Loucy (cell line): ENCODE measurements around the gene HSF2BP.
A peak's percentile ranks its signal among the peaks of the same experiment; 100 is the strongest.

Experiments
- H2AFZ ChIP-seq: fragments of 200-600 bp; sonication (generic); 2 replicates; pipeline ENCODE4 v1.6.0; 2016; ENCODE audit warnings: antibody characterized with exemption, mild to moderate bottlenecking, low read length, moderate library complexity
- H3F3A ChIP-seq: fragments of 200-600 bp; 2 replicates; pipeline ENCODE4 v1.6.0; 2016; ENCODE audit warnings: antibody characterized with exemption, low read depth, mild to moderate bottlenecking
- H3K27me3 ChIP-seq: fragments of 200-600 bp; sonication (generic); 2 replicates; pipeline ENCODE4 v1.6.1; 2014; ENCODE audit warnings: low read length, mild to moderate bottlenecking; ENCODE audit not compliant: insufficient read depth, poor library complexity, severe bottlenecking
- H3K36me3 ChIP-seq: fragments of 200-600 bp; sonication (generic); 2 replicates; pipeline ENCODE4 v1.6.1; 2016; ENCODE audit warnings: low read length; ENCODE audit not compliant: insufficient read depth
- H3K4me1 ChIP-seq: fragments of 200-600 bp; sonication (generic); 2 replicates; pipeline ENCODE4 v1.5.1; 2014; ENCODE audit warnings: low read length, mild to moderate bottlenecking; ENCODE audit not compliant: insufficient read depth, poor library complexity, severe bottlenecking
- H3K4me2 ChIP-seq: fragments of 200-600 bp; sonication (generic); 2 replicates; pipeline ENCODE4 v1.6.0; 2014; ENCODE audit warnings: antibody characterized with exemption, low read length, low read depth, mild to moderate bottlenecking; ENCODE audit not compliant: poor library complexity, severe bottlenecking
- H3K4me3 ChIP-seq: fragments of 200-600 bp; sonication (generic); 2 replicates; pipeline ENCODE4 v1.5.1; 2014; ENCODE audit warnings: low read length, mild to moderate bottlenecking, mixed read lengths; ENCODE audit not compliant: poor library complexity, severe bottlenecking
- H3K79me2 ChIP-seq: fragments of 200-600 bp; sonication (generic); 2 replicates; pipeline ENCODE4 v1.6.1; 2014; ENCODE audit warnings: low read length; ENCODE audit not compliant: insufficient read depth
- H3K9ac ChIP-seq: fragments of 200-600 bp; sonication (generic); 2 replicates; pipeline ENCODE4 v1.6.0; 2014; ENCODE audit warnings: mild to moderate bottlenecking, low read depth, low read length, moderate library complexity; ENCODE audit not compliant: poor library complexity, severe bottlenecking
- H3K9me2 ChIP-seq: fragments of 200-600 bp; sonication (generic); replicated peaks from 2 replicates; pipeline ENCODE4 v1.6.1; 2016; ENCODE audit warnings: low read depth, low read length, mixed read lengths
- H3K9me3 ChIP-seq: fragments of 200-600 bp; sonication (generic); 2 replicates; pipeline ENCODE4 v1.6.1; 2014; ENCODE audit warnings: mild to moderate bottlenecking, antibody characterized with exemption, low read length, low read depth; ENCODE audit not compliant: insufficient read depth
- H4K20me1 ChIP-seq: fragments of 200-600 bp; sonication (generic); 2 replicates; pipeline ENCODE4 v1.6.0; 2014; ENCODE audit warnings: antibody characterized with exemption, low read length, mild to moderate bottlenecking; ENCODE audit not compliant: insufficient read depth, poor library complexity, severe bottlenecking
- EZH2phosphoT487 ChIP-seq: fragments of 200-600 bp; IDR thresholded peaks from 2 replicates; pipeline ENCODE4 v1.6.1; 2018; ENCODE audit warnings: antibody characterized with exemption, mild to moderate bottlenecking, moderate library complexity, borderline replicate concordance
- TF ChIP-seq, protein P1 (sequence below): fragments of 200-600 bp; sonication (generic); conservative IDR thresholded peaks from 2 replicates; pipeline ENCODE4 v1.5.1; 2014; ENCODE audit warnings: mild to moderate bottlenecking, antibody characterized with exemption, low read length

Gene HSF2BP

DNA sequence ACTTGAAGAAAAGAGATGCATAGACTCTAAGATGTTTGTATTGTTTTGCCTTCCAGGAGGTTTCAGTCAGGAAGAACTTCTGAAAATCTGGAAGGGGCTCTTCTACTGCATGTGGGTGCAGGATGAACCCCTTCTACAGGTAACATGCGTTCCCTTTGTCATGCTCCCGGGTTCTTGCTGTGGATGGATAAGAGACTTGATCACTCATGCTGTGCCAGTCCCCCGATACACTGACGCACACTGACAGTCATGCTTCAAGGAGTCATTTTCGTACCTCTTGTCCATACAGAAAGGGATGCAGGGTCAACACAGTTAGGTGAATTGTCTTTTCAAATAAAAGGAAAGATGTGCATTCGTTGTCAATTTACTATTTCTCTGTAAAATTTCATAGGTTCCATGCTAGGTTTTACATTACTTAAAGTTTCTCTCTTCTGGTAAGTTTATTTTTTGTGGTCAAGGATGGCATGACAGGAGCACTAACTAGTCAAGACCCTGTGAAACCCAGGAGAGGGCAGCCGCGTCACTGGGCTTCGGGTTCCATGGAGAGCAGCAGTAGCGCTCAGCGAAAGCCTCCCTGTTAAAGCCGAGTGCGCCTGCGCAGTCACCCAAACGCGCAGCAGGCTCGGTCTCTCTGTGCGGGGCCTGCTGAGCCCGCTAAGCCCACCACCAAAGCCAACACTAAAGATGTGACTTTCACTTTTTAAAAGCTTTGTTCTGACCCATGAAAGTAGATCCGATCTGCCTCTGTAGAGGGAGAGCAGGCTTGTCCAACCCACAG is 10.7 kb upstream of the HSF2BP start:
- Histone ChIP-seq H3K9me3 (no peaks in the 10 kb centered on the region), H3F3A (no peaks in the 10 kb centered on the region), H3K4me3 (no peak overlapping the region), H3K9ac (no peak overlapping the region), H3K4me2 (no peak overlapping the region), H3K27me3 (no peaks in the 10 kb centered on the region), H3K79me2 (peaks cover 48% of the 10 kb centered on the region), H2AFZ (no peak overlapping the region), H4K20me1 (peaks cover 27% of the 10 kb centered on the region), H3K9me2 (no peaks in the 10 kb centered on the region), H3K36me3 (peaks cover 62% of the 10 kb centered on the region; the same call in 1 of the 2 replicates), H3K4me1 (peaks cover 13% of the 10 kb centered on the region)
- TF ChIP-seq, protein P1, sequence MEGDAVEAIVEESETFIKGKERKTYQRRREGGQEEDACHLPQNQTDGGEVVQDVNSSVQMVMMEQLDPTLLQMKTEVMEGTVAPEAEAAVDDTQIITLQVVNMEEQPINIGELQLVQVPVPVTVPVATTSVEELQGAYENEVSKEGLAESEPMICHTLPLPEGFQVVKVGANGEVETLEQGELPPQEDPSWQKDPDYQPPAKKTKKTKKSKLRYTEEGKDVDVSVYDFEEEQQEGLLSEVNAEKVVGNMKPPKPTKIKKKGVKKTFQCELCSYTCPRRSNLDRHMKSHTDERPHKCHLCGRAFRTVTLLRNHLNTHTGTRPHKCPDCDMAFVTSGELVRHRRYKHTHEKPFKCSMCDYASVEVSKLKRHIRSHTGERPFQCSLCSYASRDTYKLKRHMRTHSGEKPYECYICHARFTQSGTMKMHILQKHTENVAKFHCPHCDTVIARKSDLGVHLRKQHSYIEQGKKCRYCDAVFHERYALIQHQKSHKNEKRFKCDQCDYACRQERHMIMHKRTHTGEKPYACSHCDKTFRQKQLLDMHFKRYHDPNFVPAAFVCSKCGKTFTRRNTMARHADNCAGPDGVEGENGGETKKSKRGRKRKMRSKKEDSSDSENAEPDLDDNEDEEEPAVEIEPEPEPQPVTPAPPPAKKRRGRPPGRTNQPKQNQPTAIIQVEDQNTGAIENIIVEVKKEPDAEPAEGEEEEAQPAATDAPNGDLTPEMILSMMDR: no peak
- TF ChIP-seq EZH2phosphoT487: no peak

GRCh38 chr21:43667191-43667904 is 8.1 kb upstream of the HSF2BP start:
- Histone ChIP-seq H3K9me2 (no peaks in the 10 kb centered on the region), H3K27me3 (no peaks in the 10 kb centered on the region), H3K79me2 (peaks cover 74% of the 10 kb centered on the region), H4K20me1 (peaks cover 50% of the 10 kb centered on the region), H3K36me3 (peaks cover 51% of the 10 kb centered on the region; the same call in 1 of the 2 replicates), H3K4me3 (no peak overlapping the region), H2AFZ (no peak overlapping the region), H3F3A (no peaks in the 10 kb centered on the region), H3K4me2 (peak overlapping the region; percentile 50), H3K9me3 (no peaks in the 10 kb centered on the region), H3K4me1 (peaks cover 23% of the 10 kb centered on the region), H3K9ac (no peak overlapping the region)
- TF ChIP-seq EZH2phosphoT487: no peak
- TF ChIP-seq, protein P1: no peak

GRCh38 chr21:43665879-43666278 is 6.6 kb upstream of the HSF2BP start:
- peak overlapping the region; percentile 12 for H3K4me2 ChIP-seq
- H3K4me3 ChIP-seq: no peak overlapping the region
- H3K27me3 ChIP-seq: no peaks in the 10 kb centered on the region
- peaks cover 63% of the 10 kb centered on the region for H4K20me1 ChIP-seq
- peaks cover 36% of the 10 kb centered on the region; the same call in 1 of the 2 replicates for H3K36me3 ChIP-seq
- H2AFZ ChIP-seq: no peak overlapping the region
- peaks cover 88% of the 10 kb centered on the region for H3K79me2 ChIP-seq
- no peaks in the 10 kb centered on the region for H3K9me2 ChIP-seq
- TF ChIP-seq, protein P1: no peak
- TF ChIP-seq EZH2phosphoT487: no peak
- no peaks in the 10 kb centered on the region for H3F3A ChIP-seq
- no peaks in the 10 kb centered on the region for H3K9me3 ChIP-seq
- H3K4me1 ChIP-seq: peaks cover 38% of the 10 kb centered on the region
- H3K9ac ChIP-seq: no peak overlapping the region
